Anterior cingulate cortex (tissue), 58 donors: Measurements from ENCODE around the gene WASHC2A.
"Not testable (repeated sequence)": the region's sequence is repeated elsewhere in the genome, so short reads cannot be mapped to it uniquely, and the experiment has no call there.

ENCODE experiments used
- DNase-seq, 58 donors: peaks; one replicate each; lab custom pipeline; 2025; lab: John Stamatoyannopoulos, UW

The WASHC2A gene

DNA sequence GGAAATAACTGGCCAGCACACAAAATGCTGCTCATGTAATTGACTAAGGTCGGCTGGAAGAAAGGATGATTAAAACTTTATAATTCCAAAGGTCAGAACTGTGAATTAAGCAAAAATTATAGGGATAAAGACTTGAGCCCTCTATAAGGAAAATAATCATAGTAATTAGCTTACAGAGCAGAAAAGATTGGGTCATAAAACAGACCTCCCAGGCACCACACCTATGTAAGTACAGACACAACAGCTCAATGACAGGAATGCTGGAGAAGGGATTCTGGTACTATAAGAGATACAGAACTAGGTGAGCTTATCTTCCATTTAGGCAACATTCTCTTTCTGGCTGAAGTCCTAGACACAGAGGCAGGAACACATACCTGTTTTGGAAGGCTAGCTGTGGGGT, 9.0 kb upstream of the WASHC2A start:
- not testable (repeated sequence) for DNase-seq

DNA sequence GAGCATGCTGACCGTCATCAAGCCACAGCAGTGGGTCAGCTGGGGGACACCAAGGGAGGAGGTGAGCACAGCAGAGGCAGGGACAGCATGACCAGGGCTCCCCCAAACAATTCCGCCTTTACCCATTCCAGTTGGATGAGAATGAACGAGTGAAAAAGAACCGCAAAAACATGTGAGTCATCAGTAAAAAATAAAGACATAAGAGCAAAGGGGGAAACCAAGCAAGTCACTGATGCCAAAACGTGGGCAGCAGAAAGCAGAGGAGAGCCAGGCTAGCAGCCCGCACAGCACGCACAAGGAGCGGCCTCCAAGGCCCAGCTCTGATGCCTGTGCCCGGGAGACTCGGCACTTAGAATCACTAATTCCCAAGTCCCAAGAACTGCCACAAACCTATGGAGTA, 7.8 kb upstream of the WASHC2A start:
- DNase-seq: not testable (repeated sequence)

DNA sequence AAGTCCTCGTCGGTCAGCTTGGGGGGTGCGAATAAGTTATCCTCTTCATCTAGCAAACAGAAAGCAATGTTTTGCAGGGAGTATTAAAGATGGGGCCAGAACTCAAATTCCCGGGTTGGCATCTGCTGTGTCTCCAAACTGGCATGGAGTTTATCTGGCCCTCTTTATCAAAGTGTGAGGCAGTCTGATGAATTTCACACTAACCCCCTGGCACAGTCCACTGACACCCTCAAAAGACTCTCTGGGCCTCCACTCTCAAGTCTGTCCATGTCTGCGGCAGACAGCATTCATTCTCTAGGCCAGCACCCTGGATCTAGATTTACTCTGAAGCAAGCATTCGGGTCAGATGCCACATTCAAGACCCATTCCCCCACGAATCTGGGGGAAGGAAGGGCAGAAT, 6.2 kb upstream of the WASHC2A start:
- DNase-seq: not testable (repeated sequence)

DNA sequence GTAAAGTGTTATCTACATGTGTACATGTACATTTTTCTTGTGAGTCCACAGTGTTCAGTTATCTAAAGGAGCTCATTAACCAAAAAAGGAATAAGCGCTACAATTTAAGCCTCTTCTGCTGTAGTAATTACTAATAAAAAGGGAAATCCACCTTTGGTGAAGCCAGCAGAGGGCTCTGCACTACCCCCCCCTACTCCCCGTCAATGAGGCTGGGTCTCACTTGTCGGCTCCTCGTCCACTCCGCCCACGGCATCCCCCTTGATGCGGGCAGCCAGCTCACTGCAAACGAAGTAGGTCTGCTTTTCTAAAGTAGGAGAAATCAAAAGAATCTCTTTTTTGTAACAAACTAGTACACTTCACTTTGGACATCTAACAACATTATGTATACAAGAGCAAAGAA, 4.7 kb upstream of the WASHC2A start:
- DNase-seq: no peak

DNA sequence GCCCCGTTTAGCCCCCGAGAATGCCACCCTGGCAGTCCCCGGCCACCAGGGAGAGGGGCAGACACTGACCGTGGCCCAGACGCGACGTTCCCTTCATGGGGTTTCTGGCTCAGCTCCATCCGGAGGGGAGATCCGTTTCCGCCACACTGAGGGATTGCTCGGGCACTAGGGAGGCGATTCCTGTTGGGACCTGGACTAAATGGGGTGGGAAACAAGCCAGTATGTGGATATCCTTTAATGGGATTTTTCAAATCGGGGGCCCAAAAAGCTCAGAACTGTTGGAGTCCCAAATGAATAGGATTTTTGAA, 552 bp downstream of the WASHC2A start:
- DNase-seq: not testable (repeated sequence)

DNA sequence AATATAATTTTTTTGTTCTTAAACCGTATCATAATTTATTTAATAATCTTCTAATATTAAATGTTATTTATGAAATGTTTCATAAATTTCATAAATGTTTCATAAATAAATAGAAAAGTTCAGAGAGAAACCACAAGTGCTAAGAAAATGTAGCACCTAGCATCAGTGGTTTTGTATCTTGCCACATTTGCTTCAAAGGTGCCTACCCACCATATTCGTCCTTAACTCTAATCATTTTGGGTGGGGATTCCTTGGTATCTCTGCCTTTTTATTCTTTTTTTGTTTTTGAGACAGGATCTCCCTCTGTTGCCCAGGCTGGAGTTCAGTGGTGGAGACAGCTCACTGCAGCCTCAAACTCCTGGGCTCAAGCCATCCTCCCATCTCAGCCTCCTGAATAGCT, 7.4 kb downstream of the WASHC2A start:
- not testable (repeated sequence) for DNase-seq

DNA sequence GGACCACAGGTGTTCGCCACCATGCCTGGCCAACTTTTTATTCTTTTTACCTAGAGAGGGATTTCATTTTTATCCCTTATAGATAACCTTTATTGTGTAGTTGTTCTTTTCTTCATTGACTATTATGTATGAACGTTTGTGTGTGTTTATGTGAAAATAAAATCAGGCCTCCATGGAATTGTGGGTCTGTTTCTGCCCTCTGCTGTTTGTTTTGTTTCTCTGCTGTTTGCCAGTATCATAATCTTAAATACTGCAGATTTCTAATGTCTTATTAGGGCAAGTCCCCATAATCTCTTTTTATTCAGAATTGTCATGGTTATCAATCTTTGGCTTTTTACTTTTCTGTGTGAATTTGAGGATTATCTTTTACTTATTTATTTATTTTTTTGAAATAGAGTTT, 7.8 kb downstream of the WASHC2A start:
- DNase-seq: not testable (repeated sequence)

DNA sequence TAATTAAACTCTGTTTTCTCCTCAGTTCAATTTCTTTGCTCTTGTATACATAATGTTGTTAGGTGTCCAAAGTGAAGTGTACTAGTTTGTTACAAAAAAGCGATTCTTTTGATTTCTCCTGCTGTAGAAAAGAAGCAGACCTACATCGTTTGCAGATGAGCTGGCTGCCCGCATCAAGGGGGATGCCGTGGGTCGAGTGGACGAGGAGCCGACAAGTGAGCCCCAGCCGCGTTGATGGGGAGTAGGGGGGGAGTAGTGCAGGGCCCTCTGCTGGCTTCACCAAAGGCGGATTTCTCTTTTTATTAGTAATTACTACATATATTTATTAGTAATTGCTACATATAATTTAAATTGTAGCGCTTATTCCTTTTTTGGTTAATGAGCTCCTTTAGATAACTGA, 23.6 kb downstream of the WASHC2A start:
- not testable (repeated sequence) for DNase-seq

DNA sequence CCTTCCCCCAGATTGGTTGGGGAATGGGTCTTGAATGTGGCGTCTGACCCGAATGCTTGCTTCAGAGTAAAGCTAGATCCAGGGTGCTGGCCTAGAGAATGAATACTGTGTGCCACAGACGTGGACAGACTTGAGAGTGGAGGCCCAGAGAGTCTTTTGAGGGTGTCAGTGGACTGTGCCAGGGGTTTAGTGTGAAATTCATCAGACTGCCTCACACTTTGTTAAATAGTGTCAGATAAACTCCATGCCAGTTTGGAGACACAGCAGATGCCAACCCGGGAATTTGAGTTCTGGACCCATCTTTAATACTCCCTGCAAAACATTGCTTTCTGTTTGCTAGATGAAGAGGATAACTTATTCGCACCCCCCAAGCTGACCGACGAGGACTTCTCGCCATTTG, 25.2 kb downstream of the WASHC2A start:
- not testable (repeated sequence) for DNase-seq

DNA sequence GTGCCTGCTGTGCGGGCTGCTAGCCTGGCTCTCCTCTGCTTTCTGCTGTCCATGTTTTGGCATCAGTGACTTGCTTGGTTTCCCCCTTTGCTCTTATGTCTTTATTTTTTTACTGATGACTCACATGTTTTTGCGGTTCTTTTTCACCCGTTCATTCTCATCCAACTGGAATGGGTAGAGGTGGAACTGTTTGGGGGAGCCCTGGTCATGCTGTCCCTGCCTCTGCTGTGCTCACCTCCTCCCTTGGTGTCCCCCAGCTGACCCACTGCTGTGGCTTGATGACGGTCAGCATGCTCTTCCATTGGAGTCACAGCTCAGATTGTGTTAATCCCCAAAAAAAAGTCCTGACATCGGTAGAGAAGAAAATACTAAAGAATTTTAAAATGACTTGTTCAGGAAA, 26.9 kb downstream of the WASHC2A start:
- DNase-seq: not testable (repeated sequence)

DNA sequence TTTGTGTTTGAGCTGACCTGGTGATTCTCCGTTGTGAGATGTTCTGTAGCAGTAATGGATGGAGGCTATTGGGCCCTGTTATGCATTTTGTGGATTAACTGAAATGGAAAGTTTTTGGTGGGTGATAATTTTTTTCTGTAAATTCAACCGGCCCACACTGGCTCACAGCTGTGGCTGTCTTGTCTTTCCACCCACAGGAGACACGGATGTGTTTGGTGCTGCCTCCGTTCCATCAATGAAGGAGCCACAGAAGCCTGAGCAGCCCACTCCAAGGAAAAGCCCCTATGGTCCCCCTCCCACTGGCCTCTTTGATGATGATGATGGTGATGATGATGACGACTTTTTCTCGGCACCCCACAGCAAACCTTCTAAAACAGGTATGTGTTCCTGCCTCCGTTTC, 27.6 kb downstream of the WASHC2A start:
- DNase-seq: not testable (repeated sequence)

DNA sequence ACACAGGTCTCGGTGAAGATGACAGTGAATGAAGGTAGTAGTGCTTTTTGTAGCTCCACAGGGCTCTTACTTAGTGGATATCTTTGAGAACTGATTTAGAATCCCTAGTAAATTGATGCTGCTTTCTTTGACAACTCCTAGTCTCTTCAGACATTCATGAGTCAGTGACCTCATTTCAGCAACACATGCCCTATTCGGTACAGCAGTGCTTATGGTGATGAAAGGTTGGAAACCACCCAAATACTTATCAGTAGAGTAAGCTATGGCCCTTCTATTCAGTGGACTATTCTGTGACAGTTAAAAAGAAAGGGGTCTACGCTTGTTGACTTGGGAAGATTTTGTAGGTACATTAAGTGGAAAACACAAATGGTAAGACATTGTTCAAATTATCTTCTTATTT, 29.0 kb downstream of the WASHC2A start:
- DNase-seq: not testable (repeated sequence)

DNA sequence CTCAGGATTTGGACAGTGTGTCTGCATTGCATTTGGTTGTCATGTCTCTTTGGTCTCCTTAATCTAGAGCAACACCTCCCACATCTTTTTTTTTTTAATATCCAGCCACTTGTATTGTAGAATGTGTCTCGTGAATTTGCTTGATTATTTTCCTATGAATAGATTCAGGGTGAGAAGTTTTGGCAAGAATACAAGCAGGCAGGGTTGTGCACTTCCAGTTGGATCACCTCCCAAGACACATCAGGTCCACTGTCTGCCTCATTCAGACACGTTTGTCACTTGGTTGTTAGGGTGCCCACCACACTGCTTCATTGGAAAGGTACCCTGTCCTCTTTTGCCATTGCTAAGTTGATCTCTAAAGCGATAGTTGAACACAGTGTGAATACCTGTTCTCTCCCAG, 30.9 kb downstream of the WASHC2A start:
- DNase-seq: not testable (repeated sequence)

DNA sequence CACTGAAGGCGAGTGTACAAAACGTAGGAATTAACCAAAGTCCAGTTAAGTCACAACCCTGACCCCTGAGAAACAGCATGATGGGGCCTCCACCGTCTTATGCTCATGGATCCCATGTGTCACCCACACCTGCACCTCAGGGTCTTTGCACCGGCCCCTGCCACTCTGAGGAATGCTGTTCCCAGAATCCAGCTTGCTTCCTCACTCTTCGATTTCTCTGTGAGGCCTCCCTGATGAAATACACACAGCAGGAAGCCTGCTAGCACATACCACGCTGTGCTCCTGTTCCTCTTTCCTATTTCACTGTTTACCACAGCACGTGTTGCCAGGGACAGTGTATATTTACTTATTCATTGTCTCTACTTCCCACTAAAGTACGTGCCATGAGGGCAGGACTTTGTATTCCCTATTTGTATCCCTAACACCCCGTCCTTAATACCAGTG, 33.4 kb downstream of the WASHC2A start:
- not testable (repeated sequence) for DNase-seq

DNA sequence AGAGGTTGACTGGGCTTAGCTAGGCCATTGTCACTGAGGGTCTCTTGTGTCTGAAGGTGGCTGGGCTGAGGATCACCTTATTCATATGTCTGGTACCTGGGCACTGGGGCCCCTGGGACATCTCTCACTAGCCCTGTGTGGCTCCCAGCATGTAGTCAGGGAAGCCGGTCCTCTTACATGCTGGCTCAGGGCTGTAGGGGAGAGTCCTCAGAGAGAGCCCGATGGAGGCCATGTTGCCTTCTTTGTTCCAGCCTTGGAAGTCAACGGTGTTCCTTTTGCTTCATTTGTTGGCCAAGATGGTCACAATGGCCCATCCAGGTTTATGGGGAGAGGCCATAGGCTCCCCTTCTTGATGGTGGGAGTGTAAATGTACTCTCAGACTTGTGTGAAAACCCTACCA, 34.0 kb downstream of the WASHC2A start:
- not testable (repeated sequence) for DNase-seq

DNA sequence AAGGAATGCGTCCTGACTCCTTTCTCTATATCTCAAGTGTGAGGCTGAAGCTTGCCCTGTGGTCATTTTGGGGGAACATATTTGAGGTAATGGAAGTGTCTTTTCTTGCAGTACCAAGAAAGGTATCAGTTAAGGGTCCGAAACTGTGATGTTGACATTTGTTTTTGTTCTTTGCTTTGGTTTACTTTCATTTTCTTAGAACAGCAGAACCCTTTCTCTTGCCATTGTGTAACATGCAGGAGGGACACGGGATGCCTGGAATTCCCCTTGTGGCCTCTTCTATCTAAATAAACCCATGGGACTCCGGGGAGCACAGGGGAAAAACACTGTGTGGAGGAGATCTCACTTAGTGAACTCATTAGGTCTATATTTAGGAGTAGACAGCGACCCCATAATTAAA, 34.5 kb downstream of the WASHC2A start:
- DNase-seq: not testable (repeated sequence)

DNA sequence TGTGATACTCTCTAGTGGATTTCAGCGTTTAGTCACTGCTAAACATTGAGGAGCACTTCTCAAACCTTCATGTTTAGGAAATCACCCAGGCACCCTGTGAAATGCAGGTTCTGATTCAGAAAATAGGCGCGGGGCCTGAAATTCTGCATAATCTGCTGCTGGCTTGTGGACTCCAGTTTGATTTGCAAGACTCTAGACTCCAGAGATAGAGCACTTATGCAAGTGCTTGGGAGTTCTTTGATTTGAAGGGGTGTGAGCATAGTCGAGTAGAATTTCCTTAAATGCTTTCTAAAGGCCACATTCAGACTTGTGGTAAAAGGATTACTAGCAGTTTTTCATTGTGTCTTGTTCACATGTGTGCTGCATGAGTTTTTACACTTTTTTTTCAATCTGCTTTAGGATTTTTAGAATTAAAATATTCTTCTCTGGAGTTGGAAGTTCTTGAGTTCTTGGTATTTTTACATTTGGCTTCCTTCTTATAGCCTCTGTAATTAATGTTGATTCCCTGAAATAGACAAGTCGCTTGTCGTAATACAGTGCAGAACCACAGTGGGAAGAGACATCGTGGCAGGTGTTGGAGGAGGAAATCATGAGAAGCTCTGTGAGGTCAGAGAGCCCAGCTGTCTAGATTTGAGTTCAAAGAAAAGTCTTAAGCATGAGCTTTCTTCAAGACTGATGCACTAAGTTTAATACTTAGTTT, 41.4 kb downstream of the WASHC2A start:
- DNase-seq: not testable (repeated sequence)

DNA sequence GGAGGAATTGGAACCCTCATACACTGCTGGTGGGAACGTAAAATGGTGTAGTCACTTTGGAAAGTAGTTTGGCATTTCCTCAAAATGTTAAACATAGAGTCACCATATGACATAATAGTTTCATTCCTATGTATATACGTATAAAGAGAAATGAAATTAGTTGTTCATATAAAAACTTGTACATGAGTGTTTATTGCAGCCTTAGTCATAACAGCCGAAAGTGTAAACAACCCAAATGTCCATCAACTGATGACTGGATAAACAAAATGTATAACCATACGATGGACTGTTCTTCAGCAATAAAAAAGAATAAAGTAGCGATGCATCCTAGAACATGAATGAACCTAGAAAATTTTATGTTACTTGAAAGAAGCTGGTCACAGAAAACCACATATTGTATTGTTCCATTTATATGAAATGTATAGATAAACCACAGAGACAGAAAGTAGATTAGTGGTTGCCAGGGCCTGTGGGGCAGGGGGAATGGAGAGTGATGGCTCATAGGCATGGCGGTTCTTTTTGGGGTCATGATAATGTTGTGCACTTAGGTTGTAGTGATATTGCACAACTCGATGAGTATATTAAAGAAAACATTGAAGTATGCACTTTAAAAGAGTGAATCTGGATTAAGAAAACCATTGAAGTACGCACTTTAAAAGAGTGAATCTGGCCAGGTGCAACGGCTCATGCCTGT, 44.8 kb downstream of the WASHC2A start:
- not testable (repeated sequence) for DNase-seq

DNA sequence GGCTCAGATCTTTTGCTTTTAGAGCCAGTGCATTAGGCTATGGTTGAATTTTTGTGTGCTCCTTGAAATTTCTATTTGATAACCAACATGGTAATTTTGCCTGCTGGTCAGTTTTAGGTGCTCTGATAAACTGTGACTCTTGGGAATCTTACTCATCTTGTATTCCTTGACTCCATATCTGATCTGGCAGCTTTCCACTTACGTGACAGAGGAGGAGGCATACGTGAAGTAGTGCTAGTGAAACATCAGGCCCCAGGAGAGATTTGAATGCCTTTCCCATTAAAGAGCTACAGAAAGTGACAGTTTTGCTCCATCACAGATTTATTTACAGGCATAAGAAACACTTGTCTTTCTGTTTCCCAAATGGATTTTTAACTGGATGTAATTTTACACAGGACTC, 59.0 kb downstream of the WASHC2A start:
- not testable (repeated sequence) for DNase-seq

DNA sequence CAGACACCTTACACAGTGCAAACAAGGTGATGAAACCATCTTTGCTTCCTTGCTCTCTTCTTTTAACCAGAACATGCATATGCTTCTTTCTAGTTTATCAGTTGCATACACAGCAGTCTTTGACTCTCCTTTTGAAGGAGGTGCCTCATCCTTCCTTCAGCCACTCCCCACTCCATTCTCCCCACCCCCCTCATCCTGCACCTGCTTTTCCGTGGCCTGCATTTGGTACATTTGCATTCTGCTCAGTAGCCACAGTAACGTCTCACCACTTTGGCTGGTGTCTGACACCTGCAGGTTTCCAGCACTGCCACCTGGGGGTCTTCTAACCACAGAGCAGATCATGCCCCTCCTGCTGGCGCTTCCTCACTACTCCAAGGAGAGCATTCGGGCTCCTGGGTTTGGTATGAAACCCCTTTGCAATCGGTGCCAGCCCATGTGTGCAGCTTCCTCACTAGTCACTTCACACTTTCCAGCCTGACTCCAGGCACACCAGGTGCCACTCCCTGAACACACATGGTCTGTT, 60.1 kb downstream of the WASHC2A start:
- not testable (repeated sequence) for DNase-seq

DNA sequence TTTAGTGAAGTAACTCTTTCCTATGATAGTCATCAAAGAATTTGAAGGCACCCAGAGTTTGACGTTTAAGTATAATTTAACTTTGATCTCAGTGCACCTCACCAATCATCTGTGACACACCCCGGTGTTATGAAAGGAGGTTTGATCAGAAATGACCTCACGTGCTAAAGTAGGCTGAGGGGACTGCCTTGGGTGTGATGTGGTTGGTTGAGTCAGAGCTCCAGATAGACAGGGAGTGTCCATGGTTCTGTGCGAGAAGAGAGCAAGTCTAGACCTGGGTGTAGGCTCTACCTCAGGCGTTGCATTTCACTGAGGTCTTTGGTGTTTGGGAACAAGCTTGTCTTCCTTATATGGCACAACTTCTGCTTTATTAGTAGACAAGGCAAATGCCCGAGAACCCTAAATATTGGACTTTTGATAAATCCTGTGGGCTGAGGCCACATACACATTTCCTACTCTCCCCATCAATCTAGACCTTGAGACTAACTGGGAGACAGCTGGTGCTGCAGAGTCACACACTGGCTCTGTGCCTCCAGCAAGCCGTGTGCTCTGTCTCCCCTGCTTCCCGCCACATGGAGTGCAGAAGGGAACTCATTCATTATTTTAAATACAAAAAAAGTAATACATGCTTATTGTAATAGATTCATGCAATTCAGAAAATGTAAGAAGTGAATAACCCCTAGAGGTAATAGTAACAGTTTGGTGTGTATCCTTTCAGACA, 63.7 kb downstream of the WASHC2A start:
- not testable (repeated sequence) for DNase-seq
